HG02885 (cell line): ENCODE measurements around the gene MBD6.

Source experiments
- ATAC-seq: cut with Tn5 transposase; IDR thresholded peaks from one replicate; pipeline ENCODE4 v1.9.1; 2021; ENCODE audit warnings: mild to moderate bottlenecking; ENCODE audit not compliant: unreplicated experiment, poor library complexity

MBD6 gene, protein sequence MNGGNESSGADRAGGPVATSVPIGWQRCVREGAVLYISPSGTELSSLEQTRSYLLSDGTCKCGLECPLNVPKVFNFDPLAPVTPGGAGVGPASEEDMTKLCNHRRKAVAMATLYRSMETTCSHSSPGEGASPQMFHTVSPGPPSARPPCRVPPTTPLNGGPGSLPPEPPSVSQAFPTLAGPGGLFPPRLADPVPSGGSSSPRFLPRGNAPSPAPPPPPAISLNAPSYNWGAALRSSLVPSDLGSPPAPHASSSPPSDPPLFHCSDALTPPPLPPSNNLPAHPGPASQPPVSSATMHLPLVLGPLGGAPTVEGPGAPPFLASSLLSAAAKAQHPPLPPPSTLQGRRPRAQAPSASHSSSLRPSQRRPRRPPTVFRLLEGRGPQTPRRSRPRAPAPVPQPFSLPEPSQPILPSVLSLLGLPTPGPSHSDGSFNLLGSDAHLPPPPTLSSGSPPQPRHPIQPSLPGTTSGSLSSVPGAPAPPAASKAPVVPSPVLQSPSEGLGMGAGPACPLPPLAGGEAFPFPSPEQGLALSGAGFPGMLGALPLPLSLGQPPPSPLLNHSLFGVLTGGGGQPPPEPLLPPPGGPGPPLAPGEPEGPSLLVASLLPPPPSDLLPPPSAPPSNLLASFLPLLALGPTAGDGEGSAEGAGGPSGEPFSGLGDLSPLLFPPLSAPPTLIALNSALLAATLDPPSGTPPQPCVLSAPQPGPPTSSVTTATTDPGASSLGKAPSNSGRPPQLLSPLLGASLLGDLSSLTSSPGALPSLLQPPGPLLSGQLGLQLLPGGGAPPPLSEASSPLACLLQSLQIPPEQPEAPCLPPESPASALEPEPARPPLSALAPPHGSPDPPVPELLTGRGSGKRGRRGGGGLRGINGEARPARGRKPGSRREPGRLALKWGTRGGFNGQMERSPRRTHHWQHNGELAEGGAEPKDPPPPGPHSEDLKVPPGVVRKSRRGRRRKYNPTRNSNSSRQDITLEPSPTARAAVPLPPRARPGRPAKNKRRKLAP

DNA sequence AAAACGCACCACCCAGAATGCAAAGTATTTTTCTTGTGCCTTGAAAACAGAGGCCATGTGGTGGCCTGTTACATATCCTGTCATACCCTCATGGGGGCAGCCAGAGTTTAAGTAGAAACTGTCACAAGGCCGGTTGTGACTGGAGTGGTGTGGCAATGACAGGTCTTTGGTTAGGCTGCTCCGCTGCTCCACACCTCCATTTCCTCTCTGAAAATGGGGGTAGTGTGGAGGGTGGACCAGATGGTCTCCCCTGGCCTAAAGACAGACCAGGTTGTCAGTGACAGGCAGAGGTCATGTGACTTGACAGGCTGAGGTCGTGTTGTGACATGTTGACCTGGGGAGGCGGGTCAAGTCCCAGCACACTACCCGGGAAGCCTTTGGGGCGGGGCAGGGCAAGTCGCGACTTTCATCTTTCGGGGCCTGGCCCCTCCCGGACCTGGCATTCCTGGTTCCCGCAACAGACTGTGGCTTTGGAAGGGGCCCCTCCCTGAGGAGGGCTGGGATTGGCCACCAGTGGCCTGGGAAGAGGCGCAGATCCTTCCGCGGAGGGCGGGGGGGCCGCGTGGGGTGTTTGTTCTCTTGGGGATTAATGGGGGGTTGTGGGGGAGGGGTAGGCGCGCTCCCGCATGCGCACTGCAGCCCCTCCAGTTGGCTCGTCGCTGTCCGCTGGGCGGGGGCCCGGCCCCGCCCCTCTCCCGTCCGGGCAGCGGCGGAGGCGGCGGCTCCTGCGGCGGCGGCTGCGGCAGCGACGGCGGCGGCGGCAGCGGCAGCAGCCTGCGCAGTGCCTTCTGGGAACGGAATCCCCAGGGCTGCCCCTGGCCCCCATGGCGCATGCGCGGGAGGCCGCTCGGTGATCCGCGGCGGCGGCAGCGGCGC is at the start of gene MBD6:
TSS of gene MBD6 (plus strand) at position 814 of the 876 bp plus-strand sequence. CDS start 1,480 bp downstream, outside the sequence.
- peak; percentile 41 for ATAC-seq

DNA sequence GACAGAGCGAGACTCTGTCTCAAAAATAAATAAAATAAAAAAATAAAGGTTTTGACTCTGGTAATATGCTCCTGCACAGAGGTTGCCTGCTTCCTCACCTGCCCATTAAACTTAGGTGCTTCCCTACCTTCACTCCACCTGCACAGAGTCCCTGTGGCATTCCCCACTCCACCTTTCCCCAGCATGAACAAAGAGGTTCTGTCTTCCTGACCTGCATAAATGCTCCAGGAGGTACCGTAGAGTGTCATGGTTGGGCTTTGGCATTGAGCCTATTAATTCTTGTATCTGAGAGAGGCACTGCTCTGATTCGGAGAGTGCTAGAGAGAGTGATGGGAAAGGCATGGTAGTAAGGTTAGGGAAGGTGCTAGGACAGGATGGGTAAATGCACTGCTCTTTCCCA is 49.2 kb upstream of the MBD6 start:
- ATAC-seq, result no peak

DNA sequence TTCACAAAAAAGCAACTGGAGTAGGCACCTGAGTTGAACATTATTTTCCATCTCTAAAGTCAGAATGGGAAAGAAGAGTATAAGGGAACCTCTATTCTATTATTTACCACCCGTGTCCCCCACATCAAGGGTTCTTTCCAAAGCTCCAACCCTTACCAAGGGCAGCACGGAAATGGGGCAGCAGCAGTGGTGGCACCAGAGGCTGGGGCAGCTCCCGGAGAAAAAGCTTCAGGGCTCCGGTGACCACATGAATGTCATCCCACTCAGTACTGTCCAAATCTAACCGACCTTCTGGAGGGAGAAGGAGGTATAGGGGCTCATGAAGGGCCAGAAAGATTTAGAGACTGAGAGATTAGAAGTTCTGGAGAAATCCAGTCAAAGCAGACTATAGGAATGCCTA is 48.7 kb upstream of the MBD6 start:
- no peak for ATAC-seq

DNA sequence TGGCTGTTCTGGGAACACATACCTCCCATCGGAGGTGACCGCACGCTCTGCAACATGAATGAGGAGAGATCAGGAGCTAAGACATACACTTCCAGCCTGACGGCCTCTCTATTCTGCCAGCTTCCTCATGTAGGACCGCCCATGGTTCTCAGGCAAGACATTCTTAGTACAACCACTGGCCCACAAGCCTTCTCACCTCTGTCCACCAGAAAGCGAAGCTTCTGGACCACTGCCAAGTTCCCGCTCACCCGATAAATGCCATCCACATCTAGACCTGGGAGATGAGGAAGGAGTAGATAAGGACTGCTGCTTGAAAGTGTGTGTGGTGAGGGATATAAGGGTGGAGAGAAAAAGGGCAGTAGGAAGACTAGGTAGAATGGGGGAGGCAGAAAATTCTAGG is 48.2 kb upstream of the MBD6 start:
- ATAC-seq, result no peak

DNA sequence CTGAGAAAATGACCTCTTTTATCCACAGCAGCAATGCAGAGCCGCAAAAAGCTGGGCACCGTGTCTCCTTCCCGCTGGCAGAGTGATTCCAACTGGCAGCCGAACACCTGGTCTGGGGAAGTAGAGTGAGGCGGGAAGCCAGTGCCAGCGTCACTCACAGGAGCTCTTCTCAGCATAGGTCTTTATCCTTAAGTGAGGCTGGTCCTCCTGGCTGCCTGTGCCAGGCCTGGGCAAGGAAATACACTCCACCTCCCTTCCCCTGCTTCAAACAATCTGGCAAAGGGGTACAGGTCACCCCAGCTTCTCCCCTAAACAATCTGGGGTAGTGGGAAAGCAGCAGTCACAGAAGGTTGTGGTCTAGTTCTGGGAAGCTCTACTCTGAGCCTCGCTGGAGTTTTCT is 47.8 kb upstream of the MBD6 start:
- ATAC-seq, result no peak

DNA sequence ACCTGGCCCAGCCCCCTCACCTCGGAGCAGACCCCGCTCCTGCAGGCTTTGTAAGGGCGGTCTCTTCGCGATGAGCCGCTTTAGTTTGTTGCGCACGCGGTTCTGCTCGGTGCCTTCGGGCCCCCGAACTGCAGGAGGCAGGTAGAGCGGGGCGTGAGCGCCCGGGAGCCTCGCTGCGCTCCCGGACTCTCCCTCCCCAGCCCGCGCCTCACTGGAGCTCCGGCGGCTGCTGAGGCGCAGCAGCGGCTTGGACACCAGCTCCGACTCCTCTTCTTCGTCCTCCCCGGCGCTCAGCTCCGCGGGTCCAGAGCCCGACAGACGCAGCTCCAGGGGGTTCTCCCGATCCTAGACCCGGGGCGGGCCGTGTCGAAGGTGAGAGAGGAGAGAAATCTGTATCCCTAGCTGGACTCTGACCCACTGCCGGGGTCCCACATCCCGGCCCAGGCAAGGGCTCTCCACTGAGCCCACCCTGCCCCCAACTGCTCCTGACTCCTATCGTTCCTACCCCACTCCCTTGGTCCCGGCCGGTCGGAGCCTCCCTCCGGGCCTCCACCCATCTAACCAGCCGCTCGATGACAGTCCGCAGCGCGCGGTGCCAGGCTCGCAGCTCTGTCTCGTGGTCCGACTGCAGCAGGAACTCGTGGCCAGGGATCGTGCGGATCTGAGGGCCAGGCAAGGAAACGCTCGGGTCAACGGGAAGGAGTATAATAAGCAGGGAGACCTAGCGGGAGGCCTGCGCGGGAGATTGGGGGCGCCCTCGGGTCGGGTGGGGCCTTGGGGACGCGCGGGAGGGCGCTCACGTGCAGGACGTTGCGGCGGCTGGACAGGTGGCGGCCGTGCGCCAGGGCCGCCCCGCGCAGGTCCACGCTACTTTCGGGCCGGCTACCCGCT is 47.1 kb upstream of the MBD6 start:
- no peak for ATAC-seq

DNA sequence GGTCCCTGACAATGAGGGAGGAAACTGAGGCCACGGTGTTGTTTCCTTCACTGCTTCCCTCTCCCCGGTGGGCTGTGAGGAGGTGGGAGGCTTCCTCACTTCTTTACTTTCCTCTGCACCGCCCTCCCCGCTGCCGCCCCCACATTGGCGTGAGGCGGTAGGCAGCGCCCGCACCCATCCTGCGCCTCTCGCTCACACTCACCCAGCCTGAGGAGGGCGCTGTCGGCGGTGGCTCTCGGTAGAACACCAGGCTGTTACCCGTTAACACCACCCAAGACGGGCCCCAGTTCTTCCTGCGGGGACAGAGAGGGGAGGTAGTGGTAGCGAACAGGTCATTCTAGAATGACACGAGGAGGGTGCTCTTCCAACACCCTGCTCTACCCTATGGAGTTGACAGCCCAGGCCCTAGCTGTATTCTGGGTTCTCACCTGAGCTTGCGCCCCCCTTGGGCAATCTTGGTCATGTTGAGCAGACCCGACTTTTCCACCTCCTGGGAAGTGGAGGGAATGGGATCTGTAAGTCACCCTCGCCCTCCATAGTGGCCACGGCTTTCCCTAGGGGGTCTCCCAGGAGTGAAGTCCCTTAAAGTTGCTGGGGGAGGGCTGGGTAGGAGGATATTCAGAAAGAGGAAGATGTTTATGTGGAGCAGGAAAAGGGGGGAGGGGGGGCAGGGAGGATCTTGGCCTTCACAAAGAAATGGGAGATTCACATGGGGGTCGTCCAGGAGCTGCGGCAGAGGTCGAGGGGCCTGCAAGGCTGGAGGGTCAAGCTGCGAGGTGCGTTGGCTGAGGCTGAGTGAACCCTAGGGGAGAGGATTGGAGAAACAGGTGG is 46.2 kb upstream of the MBD6 start:
- no peak for ATAC-seq

DNA sequence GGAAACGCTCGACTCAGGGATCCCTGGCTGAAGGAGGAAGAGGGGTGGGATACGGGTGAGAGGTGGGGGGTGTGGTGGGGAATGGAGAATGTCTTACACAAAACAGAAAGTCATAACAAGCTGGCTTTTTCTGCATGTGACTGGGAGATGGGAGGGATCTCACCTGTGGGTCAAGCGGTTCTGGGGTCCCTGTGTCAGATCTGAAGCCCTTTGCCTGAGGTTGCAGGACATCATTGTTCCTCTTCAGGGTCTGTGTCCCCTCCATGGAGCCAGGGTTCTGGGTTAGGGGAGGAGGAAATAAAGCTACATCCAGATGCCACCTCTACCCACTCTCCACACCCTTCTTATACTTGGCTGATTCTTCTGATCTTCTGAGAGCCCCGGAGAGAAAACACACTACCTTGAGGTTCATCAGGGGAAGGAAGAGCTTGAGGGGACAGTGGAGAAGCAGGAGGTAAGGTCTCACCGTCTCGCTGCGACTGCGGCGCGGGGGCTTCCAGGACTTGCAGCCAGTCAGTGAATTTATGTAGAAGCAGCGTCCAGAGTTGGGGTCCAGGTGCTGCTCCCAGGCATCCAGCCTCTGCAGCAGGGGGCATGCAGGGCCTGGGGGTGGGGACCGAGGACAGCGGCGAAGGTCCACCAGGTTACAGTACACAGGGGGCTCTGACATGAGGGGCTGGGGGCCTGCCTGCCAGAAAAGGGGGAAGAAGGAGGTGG is 45.5 kb upstream of the MBD6 start:
- ATAC-seq, result no peak

DNA sequence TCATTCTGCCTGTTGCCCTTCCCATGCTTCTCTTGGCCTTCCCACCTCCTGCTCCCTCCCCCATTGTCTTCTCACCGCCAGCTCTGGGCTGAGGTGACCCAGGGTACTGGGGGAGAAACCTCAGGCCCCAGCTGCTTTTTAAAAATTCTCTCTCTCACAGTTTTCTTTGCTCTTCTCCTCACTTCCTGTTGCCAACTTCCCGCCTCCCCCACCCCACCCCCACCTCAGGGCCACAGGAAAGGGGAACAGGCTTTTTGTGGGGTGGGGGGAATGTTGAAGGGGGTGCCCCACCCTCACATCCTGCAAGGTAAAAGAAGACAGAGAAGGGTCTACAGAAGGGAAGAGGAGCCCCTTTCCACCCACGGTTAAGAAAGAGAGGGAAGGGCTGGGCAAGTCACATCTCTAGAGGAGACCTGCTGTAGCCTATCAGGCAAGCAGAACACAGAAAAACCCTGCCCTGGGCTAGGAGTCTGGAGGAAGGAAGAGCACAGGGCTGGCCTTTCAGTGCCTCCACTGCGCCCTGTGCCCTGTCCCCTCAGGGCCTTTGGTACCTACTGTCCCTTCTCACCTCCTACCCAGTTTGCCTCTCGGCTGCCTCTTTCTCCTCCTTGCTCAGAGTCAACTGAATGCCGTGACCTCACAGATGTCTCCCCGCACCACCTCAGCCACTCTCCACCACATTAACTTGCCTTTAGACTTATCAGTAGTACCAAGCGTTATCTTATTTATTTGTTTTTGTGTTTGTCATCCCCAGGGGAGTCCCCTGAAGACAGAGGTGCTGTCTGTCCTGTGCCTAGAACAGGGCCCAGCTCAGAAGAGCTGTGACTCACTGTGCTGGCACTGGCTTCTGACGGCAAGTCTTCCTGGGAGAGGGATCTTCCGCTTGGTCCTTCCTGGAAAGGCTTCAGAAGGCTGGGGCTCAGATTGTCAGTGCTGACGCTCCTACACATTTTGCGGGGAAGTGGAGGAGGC is 44.6 kb upstream of the MBD6 start:
- peak; percentile 37 for ATAC-seq

DNA sequence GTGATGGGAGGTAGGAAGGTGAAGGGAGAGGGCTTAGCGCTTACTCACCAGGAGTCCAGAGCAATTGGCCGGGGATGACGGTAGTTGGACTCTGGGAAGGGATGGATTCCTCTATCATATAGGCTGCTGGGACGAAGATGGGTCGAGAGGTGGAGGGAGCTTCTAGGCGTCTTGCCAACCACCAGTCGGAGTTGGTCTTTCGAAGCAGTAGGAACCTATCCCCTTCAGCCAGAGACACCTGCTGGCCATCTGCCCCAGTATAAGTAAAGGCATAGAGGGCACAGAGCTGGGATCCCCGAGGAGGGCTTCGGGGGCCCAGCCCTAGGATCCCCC is 43.6 kb upstream of the MBD6 start:
- peak; percentile 16 for ATAC-seq

DNA sequence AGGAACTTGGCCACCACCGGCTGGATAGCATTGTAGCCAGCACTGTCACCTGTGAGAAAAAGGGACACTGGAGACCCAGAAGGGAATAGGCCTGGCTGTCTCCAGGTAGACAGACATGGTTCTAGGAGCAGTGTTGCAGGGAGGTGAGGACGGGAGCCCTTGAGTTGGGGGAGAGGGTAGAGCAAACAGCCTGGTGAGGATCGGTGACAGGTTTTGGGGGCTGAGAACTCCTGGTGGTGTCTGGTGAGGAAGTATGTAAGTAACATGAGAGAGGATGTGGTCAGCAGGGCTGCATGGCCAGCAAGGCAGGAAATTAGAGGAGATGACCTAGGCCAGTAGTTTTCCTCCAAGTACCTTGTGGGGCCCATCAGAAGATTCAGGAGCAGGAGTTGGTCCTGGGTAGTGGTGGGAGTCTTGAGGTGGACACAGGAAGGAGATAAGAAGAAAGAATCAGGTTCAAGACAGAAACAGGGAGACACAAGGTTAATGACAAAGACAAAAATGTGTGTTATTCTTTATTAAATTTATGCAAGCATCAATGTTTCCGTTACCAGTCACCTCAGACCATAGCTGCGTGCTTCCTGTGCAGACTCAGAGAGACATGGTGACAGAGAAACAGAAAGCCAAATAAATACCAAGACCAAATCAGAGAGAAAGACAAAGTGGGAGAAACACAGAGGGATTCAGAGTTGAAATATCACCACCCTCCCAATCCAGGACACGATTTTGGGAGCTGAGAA is 43.1 kb upstream of the MBD6 start, which contains the start of gene ARHGAP9:
TSS of gene ARHGAP9 (minus strand) at position 491 of the 740 bp plus-strand sequence. CDS start at position 31, 460 bp downstream.
- peak; percentile 37 for ATAC-seq

DNA sequence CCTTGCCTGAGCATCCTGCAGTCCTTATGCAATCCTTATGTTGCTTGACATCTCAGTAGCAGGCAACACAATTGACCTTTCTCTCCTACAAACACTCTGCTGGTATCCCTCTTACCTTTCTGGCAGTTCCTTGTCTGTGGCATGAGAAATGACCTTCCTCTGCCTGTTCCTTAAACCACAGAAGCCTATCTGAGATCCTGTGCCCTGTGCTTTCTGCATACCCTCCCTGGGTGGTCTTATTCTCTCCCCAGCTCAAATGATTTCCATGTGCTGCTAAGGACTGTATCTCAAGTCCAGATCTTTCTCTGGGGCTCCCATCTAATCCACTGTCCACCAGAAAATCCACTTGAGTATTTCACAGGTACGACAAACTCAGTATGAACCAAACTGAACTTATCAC is 41.0 kb upstream of the MBD6 start:
- ATAC-seq, result no peak

DNA sequence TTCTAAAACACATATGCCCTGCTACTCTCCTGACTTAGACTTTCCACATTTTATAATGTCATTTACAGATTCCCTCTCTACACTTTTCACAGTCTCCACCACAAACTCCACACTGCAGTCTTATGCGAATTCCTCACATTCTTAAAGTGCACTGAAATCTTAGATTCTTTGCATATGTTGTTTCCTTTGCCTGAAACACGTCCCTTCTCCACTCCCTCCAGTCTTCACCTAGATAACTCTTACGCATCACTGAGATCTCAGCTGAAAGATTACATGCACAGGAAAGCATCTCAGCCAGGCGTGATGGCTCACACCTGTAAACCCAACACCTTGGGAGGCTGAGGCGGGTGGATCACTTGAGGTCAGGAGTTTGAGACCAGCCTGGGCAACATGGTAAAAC is 39.2 kb upstream of the MBD6 start:
- ATAC-seq, result no peak

DNA sequence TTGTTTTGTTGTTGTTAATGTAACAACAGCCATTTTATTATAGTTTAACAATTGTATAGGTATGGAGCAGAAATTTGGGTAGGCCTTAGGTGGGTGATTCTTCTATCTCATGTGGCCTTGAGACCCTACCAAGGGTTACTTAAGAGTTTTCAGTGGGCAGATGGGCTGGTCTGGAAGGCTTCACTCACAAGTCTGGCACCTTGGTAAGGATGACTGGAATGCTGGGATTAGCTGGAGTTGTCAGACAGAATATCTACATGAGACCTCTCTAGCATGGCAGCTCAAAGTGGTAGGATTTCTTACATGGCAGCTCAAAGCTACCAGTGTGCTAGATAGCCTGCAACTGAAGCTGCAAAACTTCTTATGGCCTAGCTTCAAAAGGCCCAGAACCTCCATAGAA is 36.9 kb upstream of the MBD6 start:
- ATAC-seq, result no peak

DNA sequence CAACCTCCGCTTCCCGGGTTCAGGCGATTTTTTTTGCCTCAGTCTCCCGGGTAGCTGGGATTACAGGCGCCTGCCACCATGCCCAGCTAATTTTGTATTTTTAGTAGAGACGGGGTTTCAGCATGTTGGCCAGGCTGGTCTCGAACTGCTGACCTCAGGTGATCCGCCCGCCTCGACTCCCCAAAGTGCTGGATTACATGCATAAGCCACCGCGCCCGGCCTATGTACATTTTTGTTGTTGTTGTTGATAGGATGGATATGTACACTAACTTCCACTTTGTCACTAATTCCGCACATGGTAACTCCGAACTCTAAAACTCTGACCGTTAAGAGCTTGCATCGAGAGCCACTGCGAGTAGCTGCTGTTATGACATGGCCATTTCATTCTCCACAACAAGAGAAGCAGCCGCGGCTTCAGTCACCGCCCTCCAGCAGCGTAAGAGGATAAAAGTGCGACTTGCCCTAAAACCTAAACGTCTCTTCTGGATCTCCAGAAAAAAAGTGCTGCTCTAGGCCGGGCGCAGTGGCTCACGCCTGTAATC is 35.5 kb upstream of the MBD6 start:
- ATAC-seq, result no peak
